PC-3 (cell line): Measurements from ENCODE around the gene SPRN. TPM values are rescaled to one million over a fixed set of nuclear protein-coding genes. Genes with fewer than 3 reads are reported as not detected.
"Not testable (repeated sequence)": the region's sequence is repeated elsewhere in the genome, so short reads cannot be mapped to it uniquely, and the experiment has no call there.

Source experiments
- ATAC-seq: fragments of 200-7000 bp; cut with Tn5 transposase; 2 replicates; pipeline ENCODE4 v1.9.1; 2020; ENCODE audit warnings: mild to moderate bottlenecking, moderate library complexity
- Bru-seq: library from RNA; stranded (reverse); fragments of 400-500 nt; gene quantifications from one replicate; lab custom pipeline; 2021; lab: Mats Ljungman, UMichigan
- BruChase-seq, 2 experiments: library from RNA; stranded (reverse); fragments of 400-500 nt; gene quantifications; one replicate each; lab custom pipeline; 2021; lab: Mats Ljungman, UMichigan
- BruUV-seq: library from RNA; stranded (reverse); fragments of 400-500 nt; replicated peaks from 2 replicates; lab custom pipeline; 2021; lab: Mats Ljungman, UMichigan
- CTCF ChIA-PET: fragments of 300-600 bp; sonication (Branson Sonifier 250); formaldehyde crosslinking; loops from one replicate; lab custom pipeline; 2022; ENCODE audit warnings: antibody characterized with exemption; lab: Charles Lee
- POLR2A ChIA-PET: fragments of 300-600 bp; sonication (Branson Sonifier 250); formaldehyde crosslinking; loops from one replicate; lab custom pipeline; 2022; ENCODE audit warnings: antibody characterized with exemption; ENCODE audit not compliant: unreplicated experiment; lab: Charles Lee
- DNase-seq: peaks from one replicate; pipeline ENCODE4 v3.0.0-alpha.2; 2015
- H2AFZ ChIP-seq: fragments of 300-600 bp; sonication (generic); 2 replicates; pipeline ENCODE4 v1.6.0; 2016; ENCODE audit warnings: antibody characterized with exemption, low read length
- H3F3A ChIP-seq: fragments of 300-600 bp; sonication (generic); one replicate; pipeline ENCODE4 v1.6.0; 2017; ENCODE audit warnings: antibody characterized with exemption, low read length, control low read depth, mild to moderate bottlenecking; ENCODE audit not compliant: unreplicated experiment
- H3K27ac ChIP-seq: fragments of 300-600 bp; sonication (generic); 2 replicates; pipeline ENCODE4 v1.5.1; 2016; ENCODE audit warnings: mild to moderate bottlenecking, low read length
- H3K27me3 ChIP-seq: fragments of 300-600 bp; sonication (generic); 2 replicates; pipeline ENCODE4 v1.6.1; 2016; ENCODE audit warnings: low read length, mixed read lengths
- H3K36me3 ChIP-seq: fragments of 300-600 bp; sonication (generic); 2 replicates; pipeline ENCODE4 v1.6.1; 2016; ENCODE audit warnings: low read depth, mixed run types, low read length, mixed read lengths
- H3K4me1 ChIP-seq: fragments of 300-600 bp; sonication (generic); 2 replicates; pipeline ENCODE4 v1.5.1; 2016; ENCODE audit warnings: low read length; ENCODE audit not compliant: insufficient read depth
- H3K4me2 ChIP-seq: fragments of 300-600 bp; sonication (generic); 2 replicates; pipeline ENCODE4 v1.6.0; 2016; ENCODE audit warnings: low read length
- H3K4me3 ChIP-seq: fragments of 300-600 bp; sonication (generic); 2 replicates; pipeline ENCODE4 v1.5.1; 2016; ENCODE audit warnings: mild to moderate bottlenecking, low read length, mixed read lengths
- H3K79me2 ChIP-seq: fragments of 300-600 bp; sonication (generic); 2 replicates; pipeline ENCODE4 v1.6.1; 2017; ENCODE audit warnings: low read length, mixed read lengths
- H3K9ac ChIP-seq: fragments of 300-600 bp; sonication (generic); 2 replicates; pipeline ENCODE4 v1.6.0; 2016; ENCODE audit warnings: mild to moderate bottlenecking, low read length
- H3K9me2 ChIP-seq: fragments of 300-600 bp; sonication (generic); replicated peaks from 2 replicates; pipeline ENCODE4 v1.6.1; 2016; ENCODE audit warnings: mixed run types, low read length, mixed read lengths
- H3K9me3 ChIP-seq: fragments of 300-600 bp; sonication (generic); 2 replicates; pipeline ENCODE4 v1.6.1; 2016; ENCODE audit warnings: low read length, mixed read lengths
- H4K20me1 ChIP-seq: fragments of 300-600 bp; sonication (generic); 2 replicates; pipeline ENCODE4 v1.6.1; 2016; ENCODE audit warnings: low read length, mixed read lengths
- EZH2 ChIP-seq: fragments of 300-600 bp; sonication (generic); IDR thresholded peaks from one replicate; pipeline ENCODE4 v1.6.1; 2017; ENCODE audit warnings: antibody characterized with exemption, mild to moderate bottlenecking, low read length; ENCODE audit not compliant: unreplicated experiment
- EZH2phosphoT487 ChIP-seq: fragments of 300-600 bp; sonication (generic); IDR thresholded peaks from 2 replicates; pipeline ENCODE4 v1.6.1; 2018; ENCODE audit warnings: mild to moderate bottlenecking, antibody characterized with exemption, low read length, borderline replicate concordance
- intact Hi-C: fragments of 100-400 bp; cut with micrococcal nuclease; formaldehyde crosslinking; loops from 2 replicates; pipeline ENCODE4 v1.9.0; 2023
- long read RNA-seq: library from polyadenylated mRNA; unstranded; transcript quantifications from one replicate; pipeline ENCODE4 v2.0.0, GENCODE V29; 2021; ENCODE audit not compliant: unreplicated experiment
- total RNA-seq: library from RNA; depleted of rRNA; stranded (reverse); fragments of >200 nt; gene quantifications from 2 replicates; pipeline ENCODE4 v1.2.3, GENCODE V29; 2014; rRNA removed
- TF ChIP-seq, protein P1 (sequence below): fragments of 300-600 bp; sonication (generic); conservative IDR thresholded peaks from 2 replicates; pipeline ENCODE4 v1.5.1; 2017; ENCODE audit warnings: antibody characterized with exemption, low read depth, mild to moderate bottlenecking, low read length

Gene SPRN, protein sequence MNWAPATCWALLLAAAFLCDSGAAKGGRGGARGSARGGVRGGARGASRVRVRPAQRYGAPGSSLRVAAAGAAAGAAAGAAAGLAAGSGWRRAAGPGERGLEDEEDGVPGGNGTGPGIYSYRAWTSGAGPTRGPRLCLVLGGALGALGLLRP
- total RNA-seq (not detected in 2 replicates), Bru-seq, nascent RNA (percentile 17 among the genes with signal in this experiment), BruChase-seq, experiment 1, labeled RNA remaining after a 6-hour chase (percentile 17 among the genes with signal in this experiment), BruChase-seq, experiment 2, labeled RNA remaining after a 2-hour chase (not detected)
- long read RNA-seq, result 0 reads

- intact Hi-C loops, H3K4me1 ChIP-seq, H3K27me3 ChIP-seq, CTCF ChIA-PET, ATAC-seq, H3K9me3 ChIP-seq, H3K4me2 ChIP-seq, H3K4me3 ChIP-seq, H3K27ac ChIP-seq, POLR2A ChIA-PET, H3K36me3 ChIP-seq, H2AFZ ChIP-seq, H4K20me1 ChIP-seq, H3K79me2 ChIP-seq, DNase-seq, H3K9me2 ChIP-seq, H3F3A ChIP-seq, H3K9ac ChIP-seq, BruUV-seq: not testable (repeated sequence)
Measured at GRCh38 chr10:133424601-133425000, at the start of gene SPRN. Gene SPRN, minus strand, starts transcription at chr10:133424625. Its CDS starts 944 bp downstream, at chr10:133423681.

DNA sequence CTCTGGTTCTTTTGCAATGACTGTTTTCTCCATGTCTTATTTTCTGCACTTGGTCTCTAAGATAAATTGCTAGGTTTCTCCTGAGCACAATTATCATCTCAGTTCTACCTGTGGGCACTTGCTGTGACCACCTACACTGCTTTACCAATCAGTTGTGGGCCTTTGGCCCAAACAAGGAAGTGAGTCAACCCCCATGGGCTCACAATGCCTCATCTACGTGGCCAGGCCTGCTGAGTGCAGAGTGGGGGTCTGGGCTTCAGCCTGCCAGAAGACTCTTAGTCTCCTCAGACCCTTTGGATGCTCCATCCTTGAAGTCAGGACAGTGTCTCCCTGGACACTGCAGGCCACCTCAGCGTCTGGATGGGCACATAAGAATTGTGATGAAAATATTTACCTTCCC, 49.6 kb upstream of the SPRN start:
- no peak overlapping the region for H3K9ac ChIP-seq
- H2AFZ ChIP-seq, result no peak overlapping the region
- CTCF ChIA-PET, result no interaction called here
- no peak overlapping the region for H3K4me2 ChIP-seq
- H3K9me3 ChIP-seq, result no peaks in the 10 kb centered on the region
- H3K79me2 ChIP-seq, result no peaks in the 10 kb centered on the region
- no peak for DNase-seq
- intact Hi-C loops, result no loop called here
- POLR2A ChIA-PET, result no interaction called here
- no peaks in the 10 kb centered on the region for H3K4me1 ChIP-seq
- no peak overlapping the region for H3K27ac ChIP-seq
- H3K9me2 ChIP-seq, result no peaks in the 10 kb centered on the region
- H4K20me1 ChIP-seq, result no peaks in the 10 kb centered on the region
- H3K27me3 ChIP-seq, result 0 out of 2 replicates have a peak, but pooled peaks cover 9% of the 10 kb centered on the region
- no TSS peak for BruUV-seq
- no peaks in the 10 kb centered on the region for H3K36me3 ChIP-seq
- no peaks in the 10 kb centered on the region for H3F3A ChIP-seq
- TF ChIP-seq EZH2phosphoT487 (no peak), EZH2 (no peak)
- TF ChIP-seq, protein P1, sequence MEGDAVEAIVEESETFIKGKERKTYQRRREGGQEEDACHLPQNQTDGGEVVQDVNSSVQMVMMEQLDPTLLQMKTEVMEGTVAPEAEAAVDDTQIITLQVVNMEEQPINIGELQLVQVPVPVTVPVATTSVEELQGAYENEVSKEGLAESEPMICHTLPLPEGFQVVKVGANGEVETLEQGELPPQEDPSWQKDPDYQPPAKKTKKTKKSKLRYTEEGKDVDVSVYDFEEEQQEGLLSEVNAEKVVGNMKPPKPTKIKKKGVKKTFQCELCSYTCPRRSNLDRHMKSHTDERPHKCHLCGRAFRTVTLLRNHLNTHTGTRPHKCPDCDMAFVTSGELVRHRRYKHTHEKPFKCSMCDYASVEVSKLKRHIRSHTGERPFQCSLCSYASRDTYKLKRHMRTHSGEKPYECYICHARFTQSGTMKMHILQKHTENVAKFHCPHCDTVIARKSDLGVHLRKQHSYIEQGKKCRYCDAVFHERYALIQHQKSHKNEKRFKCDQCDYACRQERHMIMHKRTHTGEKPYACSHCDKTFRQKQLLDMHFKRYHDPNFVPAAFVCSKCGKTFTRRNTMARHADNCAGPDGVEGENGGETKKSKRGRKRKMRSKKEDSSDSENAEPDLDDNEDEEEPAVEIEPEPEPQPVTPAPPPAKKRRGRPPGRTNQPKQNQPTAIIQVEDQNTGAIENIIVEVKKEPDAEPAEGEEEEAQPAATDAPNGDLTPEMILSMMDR, result no peak
- H3K4me3 ChIP-seq, result no peak overlapping the region
- no peak for ATAC-seq

- TF ChIP-seq, protein P1, result no peak
- TF ChIP-seq EZH2phosphoT487, result no peak
- no peak for TF ChIP-seq EZH2
- no peaks in the 10 kb centered on the region for H3K79me2 ChIP-seq
- CTCF ChIA-PET, result no interaction called here
- H4K20me1 ChIP-seq, result no peaks in the 10 kb centered on the region
- no peak overlapping the region for H2AFZ ChIP-seq
- H3K27ac ChIP-seq, result no peak overlapping the region
- H3K27me3 ChIP-seq, result 0 out of 2 replicates have a peak, but pooled peaks cover 9% of the 10 kb centered on the region
- ATAC-seq (no peak), DNase-seq (no peak)
- H3K4me3 ChIP-seq, result no peak overlapping the region
- H3K9ac ChIP-seq, result no peak overlapping the region
- intact Hi-C loops, result no loop called here
- no peaks in the 10 kb centered on the region for H3K9me2 ChIP-seq
- no peaks in the 10 kb centered on the region for H3K36me3 ChIP-seq
- no peak overlapping the region for H3K4me2 ChIP-seq
- BruUV-seq, result no TSS peak
- H3K9me3 ChIP-seq, result no peaks in the 10 kb centered on the region
- no peaks in the 10 kb centered on the region for H3K4me1 ChIP-seq
- POLR2A ChIA-PET, result no interaction called here
- no peaks in the 10 kb centered on the region for H3F3A ChIP-seq
Measured at GRCh38 chr10:133473270-133473669, 48.8 kb upstream of the SPRN start.
